NCI-H2171 treated with DMSO at 0.1 percent for 48 hours (cell line): Measurements from ENCODE around the gene UEVLD.

Source experiments
- DNase-seq: peaks from one replicate; lab custom pipeline; 2025; lab: John Stamatoyannopoulos, UW

UEVLD gene

DNA sequence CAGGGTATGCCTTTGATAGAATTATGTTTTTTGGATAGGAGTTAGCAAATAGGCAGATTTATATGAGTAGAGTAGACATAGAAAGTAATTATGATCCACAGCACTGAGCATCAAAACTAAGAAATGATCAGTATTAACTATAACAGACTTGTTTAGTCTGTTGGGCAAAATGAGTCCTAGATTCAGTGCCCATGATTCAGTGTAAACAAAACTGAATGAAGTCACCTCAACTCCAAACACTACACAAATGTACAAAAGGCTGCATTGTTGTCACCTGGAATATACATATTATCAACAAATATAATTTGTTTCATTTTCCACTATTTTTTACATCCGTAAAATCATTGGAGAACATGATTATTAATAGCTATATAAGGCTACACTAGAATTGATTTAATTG is 6.7 kb downstream of the UEVLD start:
- DNase-seq: no peak

- no peak for DNase-seq
These were observed 8.3 kb downstream of the UEVLD start for GRCh38 chr11:18580113-18580766.

- no peak for DNase-seq
These were observed 9.4 kb downstream of the UEVLD start for GRCh38 chr11:18578975-18579598.

DNA sequence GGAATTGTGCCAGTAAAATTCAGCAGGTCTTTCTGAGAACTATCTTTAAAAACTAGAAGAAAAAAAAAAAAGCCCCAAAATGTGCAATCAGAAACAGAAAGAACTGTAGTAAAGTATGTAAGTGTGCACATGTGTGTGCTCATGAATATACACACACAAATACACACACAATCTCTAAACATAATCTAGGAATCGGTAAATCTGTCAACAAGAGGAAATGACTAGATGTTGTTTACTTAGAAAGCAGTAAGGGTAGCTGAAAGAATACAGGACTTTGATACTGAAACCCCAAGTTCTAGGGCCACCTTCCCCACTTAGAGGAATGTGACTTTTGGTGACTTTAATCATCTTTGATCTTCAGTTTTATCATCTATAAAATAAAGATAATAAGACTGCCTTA is 13.2 kb downstream of the UEVLD start:
- DNase-seq: no peak

DNA sequence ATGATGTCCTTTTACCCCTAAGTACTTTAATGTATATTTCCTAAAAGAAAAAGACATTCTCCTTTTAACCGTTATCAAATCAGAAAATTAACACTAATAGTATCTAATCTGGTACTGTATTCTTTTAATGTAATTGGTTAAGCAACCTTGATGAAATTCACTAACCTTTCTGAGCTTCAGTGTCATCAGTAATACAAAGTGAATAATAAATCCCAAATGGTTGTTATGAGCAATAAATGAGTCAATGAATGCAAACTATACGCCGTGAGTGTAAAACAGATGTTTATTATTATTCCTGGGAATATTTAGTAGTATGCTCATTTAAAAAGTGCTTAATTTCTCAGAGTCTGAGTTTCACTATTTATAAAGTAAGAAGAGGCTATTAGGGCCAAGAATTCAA is 21.5 kb downstream of the UEVLD start:
- DNase-seq: no peak

DNA sequence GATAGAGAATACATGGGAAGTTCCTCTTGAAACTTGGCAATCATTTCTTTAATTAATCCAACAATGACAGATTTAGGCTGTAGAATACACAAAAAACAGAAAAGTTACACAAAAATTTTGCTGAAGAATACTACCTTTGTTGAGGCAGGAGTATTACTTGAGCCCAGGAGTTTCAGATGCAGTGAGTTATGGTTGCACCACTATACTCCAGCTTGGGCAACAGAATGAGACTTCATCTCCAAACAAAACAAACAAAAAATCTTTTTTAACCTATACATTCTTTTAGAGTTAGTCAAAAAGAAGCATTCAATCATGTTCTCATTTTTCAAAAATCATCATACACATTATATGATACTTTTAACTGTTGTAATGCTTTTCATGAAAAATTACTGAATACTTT is 22.1 kb downstream of the UEVLD start:
- DNase-seq: no peak

GRCh38 chr11:18564149-18564548 is 24.4 kb downstream of the UEVLD start:
- no peak for DNase-seq

GRCh38 chr11:18563090-18563730 is 25.3 kb downstream of the UEVLD start:
- DNase-seq: no peak

DNA sequence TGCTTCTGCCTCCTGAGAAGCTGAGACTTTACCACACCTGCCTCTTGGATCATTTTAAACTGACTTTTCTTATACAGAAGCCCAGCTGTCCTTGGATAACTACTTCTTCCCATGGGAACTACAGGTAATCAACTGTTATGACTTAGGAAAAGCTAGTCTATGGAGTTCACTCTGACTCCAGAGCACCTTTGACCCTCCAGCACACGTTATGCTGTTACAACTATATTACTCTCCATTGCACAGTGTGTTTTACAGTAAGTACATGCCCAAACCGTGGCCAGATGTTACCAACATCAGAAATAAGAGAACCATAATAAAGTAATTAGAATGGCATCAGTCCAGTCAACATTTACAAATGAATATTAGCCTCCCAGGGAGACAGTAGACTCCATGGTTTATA is 40.5 kb downstream of the UEVLD start:
- DNase-seq: no peak

- peak; percentile 1 for DNase-seq
These were observed 48.1 kb downstream of the UEVLD start for GRCh38 chr11:18540207-18541009.

- DNase-seq: no peak
These were observed 52.3 kb downstream of the UEVLD start for GRCh38 chr11:18536209-18536608.

DNA sequence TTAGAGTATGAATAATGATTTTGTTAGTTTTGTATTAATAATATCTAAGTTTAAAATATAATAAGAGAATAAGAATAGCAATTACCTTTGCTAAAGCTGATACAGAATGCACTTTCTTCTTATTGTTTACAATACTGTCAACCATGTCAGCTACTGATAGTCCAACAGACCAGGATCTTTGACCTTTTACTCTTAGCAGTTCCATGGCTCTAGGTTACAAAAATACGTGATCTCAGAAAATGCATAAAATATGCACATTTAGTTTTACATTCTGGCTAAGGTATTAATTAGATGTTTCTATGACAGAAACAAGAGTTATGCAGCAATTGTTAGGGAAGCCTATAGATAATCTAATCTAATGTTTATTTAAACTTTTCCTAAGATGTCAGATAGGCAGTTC is 54.3 kb downstream of the UEVLD start:
- DNase-seq: no peak

GRCh38 chr11:18533365-18533764 is 55.2 kb downstream of the UEVLD start:
- DNase-seq: no peak

DNA sequence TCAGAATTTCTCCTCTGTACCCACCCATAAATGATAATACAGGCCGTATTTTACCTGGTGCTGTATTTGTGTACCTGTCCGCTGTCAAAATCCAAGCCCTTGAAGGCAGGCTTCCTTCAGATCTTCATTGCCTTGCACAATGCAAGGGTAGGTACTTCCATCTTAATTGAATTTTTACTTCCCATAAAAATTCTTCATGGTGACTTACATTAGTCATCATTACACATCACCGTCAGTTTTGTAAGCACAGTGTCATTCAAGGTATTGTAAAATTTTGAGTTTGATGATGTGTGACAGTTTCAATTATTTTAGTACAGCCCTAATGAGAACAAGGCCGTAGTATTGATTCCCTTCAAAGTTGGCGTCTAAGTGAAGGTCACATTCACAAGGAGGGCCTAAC is 61.0 kb downstream of the UEVLD start:
- DNase-seq: no peak

DNA sequence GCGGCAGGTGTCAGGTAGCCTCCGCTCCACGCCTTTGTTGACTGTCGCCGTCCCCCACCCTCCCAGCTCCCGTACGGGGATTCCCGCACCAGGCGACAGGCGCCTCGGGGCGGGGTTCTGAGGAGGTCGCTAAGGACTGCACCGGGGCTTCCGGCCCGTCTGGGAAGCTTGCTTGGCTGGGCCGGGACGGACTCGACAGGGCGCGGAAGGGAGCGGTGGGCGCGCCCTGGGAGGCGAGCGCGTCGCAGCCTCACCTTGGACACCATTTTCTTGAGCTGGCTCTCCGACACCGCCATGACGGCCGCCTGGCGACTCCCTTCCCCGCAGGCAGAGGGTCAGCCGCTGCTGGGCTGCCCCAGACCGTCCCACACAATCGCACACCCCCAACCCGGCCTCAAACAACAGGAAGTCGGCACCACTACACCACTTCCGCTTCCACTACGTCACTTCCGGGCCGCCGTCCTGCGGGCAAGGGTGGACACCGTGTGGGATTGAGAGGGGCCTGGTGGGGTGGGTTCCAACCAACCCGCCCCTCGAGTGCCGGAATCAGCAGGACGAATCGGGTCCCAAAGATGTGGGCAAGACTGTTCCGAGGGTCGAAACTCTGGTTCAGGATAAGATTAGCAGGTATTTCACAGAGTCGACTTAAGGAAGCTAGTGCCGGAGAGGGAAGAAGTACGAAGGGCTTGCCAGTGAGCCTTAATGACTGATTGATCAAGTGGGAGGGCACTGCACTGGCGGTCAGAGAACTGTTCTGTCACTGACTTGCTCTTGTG is 61.8 kb downstream of the UEVLD start, which contains the start of gene TSG101:
TSS of gene TSG101 (minus strand) at position 422 of the 776 bp plus-strand sequence. CDS start at position 296, 126 bp downstream.
- peak; percentile 82 for DNase-seq

GRCh38 chr11:18526130-18526520 is 62.4 kb downstream of the UEVLD start:
- no peak for DNase-seq

GRCh38 chr11:18524248-18524647 is 64.3 kb downstream of the UEVLD start:
- DNase-seq: no peak

GRCh38 chr11:18523084-18523483 is 65.5 kb downstream of the UEVLD start:
- no peak for DNase-seq

DNA sequence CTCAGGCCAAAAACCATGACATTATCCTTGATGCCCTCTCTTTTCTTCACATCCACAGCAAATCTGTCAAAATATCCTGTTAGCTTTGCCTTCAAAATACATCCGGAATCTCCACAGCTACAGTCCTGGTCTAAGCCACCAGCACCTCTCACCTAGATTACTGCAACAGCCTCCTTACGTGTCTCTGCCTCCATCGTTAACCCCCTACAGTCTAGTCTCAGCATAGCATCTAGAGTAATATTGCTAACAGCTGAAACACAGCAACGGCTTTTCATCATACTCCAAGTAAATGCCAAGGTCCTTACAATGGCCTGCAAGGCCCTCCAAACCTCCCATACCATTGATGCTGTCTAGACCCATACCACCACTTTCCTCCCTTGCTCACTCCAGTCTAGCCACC is 66.1 kb downstream of the UEVLD start:
- no peak for DNase-seq

DNA sequence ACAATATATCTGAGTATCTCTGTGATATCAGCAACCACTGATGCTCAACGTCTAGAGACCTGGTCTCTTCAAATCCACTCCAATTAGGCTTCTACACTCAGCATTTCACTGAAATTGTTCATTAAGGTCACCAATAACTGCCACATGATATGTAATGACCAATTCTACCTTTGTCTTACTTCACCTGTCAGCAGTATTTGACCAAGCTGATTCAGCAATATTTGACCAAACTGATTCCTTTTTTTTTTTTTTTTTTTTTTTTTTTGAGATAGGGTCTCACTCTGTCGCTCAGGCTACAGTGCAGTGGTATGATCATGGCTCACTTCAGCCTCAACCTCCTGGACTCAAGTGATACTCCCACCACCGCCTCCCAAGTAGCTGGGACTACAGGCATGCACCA is 67.4 kb downstream of the UEVLD start:
- no peak for DNase-seq

GRCh38 chr11:18502352-18502751 is 86.2 kb downstream of the UEVLD start:
- DNase-seq: no peak

- no peak for DNase-seq
These were observed 86.9 kb downstream of the UEVLD start for GRCh38 chr11:18501629-18502028.
